Panc1 (cell line): ENCODE data around the gene MADD.

Experiments
- POLR2AphosphoS5 ChIP-seq: IDR thresholded peaks from 2 replicates; pipeline ENCODE4 v1.6.1; 2012; ENCODE audit warnings: mild to moderate bottlenecking, low read depth, low read length, moderate library complexity
- SIN3A ChIP-seq: IDR thresholded peaks from 2 replicates; pipeline ENCODE4 v1.6.1; 2012; ENCODE audit warnings: low read depth, mild to moderate bottlenecking, low read length, moderate library complexity, borderline replicate concordance; ENCODE audit not compliant: insufficient read depth
- TF ChIP-seq, protein P1 (sequence below): fragments of 450-650 bp; IDR thresholded peaks from 2 replicates; pipeline ENCODE4 v1.5.1; 2017; ENCODE audit warnings: mild to moderate bottlenecking
- TF ChIP-seq, protein P2 (sequence below), 2 experiments: IDR thresholded peaks; 2 replicates each; pipeline ENCODE4 v1.6.1; 2011 to 2012; ENCODE audit warnings: low read depth in 2 of 2, control low read depth in 1 of 2, low read length in 1 of 2, mild to moderate bottlenecking in 1 of 2, moderate library complexity in 1 of 2; ENCODE audit not compliant: insufficient read depth in 1 of 2

DNA sequence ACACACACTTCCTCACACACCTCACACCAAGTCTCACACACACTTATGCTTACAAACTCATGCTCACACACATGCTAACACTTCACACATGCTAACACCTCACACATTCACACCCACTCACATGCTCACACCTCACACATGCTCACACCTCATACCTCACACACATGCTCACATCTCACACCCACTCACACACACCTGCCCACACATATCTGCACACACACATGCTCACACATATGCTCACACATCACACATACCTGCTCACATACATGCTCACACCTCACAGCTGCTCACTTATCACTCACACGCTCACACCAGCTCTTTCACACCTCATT is 87.0 kb downstream of the MADD start:
- TF ChIP-seq, protein P1, sequence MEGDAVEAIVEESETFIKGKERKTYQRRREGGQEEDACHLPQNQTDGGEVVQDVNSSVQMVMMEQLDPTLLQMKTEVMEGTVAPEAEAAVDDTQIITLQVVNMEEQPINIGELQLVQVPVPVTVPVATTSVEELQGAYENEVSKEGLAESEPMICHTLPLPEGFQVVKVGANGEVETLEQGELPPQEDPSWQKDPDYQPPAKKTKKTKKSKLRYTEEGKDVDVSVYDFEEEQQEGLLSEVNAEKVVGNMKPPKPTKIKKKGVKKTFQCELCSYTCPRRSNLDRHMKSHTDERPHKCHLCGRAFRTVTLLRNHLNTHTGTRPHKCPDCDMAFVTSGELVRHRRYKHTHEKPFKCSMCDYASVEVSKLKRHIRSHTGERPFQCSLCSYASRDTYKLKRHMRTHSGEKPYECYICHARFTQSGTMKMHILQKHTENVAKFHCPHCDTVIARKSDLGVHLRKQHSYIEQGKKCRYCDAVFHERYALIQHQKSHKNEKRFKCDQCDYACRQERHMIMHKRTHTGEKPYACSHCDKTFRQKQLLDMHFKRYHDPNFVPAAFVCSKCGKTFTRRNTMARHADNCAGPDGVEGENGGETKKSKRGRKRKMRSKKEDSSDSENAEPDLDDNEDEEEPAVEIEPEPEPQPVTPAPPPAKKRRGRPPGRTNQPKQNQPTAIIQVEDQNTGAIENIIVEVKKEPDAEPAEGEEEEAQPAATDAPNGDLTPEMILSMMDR: no peak
- TF ChIP-seq, protein P2, sequence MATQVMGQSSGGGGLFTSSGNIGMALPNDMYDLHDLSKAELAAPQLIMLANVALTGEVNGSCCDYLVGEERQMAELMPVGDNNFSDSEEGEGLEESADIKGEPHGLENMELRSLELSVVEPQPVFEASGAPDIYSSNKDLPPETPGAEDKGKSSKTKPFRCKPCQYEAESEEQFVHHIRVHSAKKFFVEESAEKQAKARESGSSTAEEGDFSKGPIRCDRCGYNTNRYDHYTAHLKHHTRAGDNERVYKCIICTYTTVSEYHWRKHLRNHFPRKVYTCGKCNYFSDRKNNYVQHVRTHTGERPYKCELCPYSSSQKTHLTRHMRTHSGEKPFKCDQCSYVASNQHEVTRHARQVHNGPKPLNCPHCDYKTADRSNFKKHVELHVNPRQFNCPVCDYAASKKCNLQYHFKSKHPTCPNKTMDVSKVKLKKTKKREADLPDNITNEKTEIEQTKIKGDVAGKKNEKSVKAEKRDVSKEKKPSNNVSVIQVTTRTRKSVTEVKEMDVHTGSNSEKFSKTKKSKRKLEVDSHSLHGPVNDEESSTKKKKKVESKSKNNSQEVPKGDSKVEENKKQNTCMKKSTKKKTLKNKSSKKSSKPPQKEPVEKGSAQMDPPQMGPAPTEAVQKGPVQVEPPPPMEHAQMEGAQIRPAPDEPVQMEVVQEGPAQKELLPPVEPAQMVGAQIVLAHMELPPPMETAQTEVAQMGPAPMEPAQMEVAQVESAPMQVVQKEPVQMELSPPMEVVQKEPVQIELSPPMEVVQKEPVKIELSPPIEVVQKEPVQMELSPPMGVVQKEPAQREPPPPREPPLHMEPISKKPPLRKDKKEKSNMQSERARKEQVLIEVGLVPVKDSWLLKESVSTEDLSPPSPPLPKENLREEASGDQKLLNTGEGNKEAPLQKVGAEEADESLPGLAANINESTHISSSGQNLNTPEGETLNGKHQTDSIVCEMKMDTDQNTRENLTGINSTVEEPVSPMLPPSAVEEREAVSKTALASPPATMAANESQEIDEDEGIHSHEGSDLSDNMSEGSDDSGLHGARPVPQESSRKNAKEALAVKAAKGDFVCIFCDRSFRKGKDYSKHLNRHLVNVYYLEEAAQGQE (IDR thresholded peaks at IDR 0.05; ENCODE audit: insufficient read depth in 1 of 2, low read depth in 2 of 2, low read length in 1 of 2): no peak
- no peak for TF ChIP-seq SIN3A
- no peak for TF ChIP-seq POLR2AphosphoS5
